ENCODE results near the gene SAMD7. TPM values are rescaled to one million over a fixed set of nuclear protein-coding genes. Genes with fewer than 3 reads are reported as not detected.

SAMD7 gene, protein sequence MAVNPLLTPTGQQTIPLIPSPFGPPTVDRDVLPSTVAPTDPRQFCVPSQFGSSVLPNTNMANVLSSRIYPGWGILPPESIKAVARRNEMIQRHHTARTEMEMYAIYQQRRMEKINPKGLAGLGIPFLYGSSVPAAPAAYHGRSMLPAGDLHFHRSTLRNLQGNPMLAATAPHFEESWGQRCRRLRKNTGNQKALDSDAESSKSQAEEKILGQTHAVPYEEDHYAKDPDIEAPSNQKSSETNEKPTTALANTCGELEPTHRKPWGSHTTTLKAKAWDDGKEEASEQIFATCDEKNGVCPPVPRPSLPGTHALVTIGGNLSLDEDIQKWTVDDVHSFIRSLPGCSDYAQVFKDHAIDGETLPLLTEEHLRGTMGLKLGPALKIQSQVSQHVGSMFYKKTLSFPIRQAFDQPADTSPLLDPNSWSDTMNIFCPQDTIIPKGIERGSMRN
- total RNA-seq: not detected in 2 replicates

DNA sequence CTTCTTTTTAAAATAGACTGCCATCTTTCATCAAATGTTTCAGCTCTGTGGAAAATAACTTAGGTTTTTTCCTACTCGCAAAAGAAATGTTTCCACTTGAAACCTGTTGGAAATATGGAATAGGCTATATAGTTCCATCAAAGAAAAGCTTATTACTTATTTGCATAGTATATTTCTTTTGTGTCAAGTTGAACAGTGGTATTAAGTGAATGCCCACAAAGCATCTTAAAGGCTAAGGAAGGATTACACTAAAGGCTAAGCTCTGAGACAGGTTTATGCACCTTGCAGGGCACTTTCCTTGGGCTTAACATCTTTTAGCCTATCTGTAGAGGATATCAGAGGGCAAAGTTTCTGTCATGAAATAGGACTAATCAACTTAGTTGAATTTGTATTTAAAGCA is at the start of gene SAMD7:
Gene SAMD7, plus strand, starts transcription at position 301 of the 400 bp plus-strand sequence. CDS start 7,927 bp downstream, outside the sequence.

GRCh38 chr3:169869484-169870220 is 41.7 kb upstream of the SAMD7 start, which contains the start of gene LRRC31:
Gene LRRC31 (minus strand): TSS chr3:169869935. CDS start chr3:169869807, 128 bp downstream.

GRCh38 chr3:169966428-169966950 is 55.1 kb downstream of the SAMD7 start, which contains the start of gene SEC62:
Gene SEC62 (plus strand): TSS chr3:169966807. CDS start chr3:169966823, 16 bp downstream.

Other genes starting within 250 kb of the SAMD7 start
- 36.8 and 86.5 TPM in 2 replicates for gene MECOM, start 247.9 kb upstream of the SAMD7 start, total RNA-seq
- gene TERC, start 146.5 kb upstream of the SAMD7 start, total RNA-seq: 16.6 and 129 TPM in 2 replicates
- 1.5 and 2.0 TPM in 2 replicates for gene ACTRT3, start 142.0 kb upstream of the SAMD7 start, total RNA-seq
- gene MYNN, start 138.2 kb upstream of the SAMD7 start, total RNA-seq: 18.8 and 24.2 TPM in 2 replicates
- not detected in 2 replicates for gene LRRIQ4, start 98.7 kb upstream of the SAMD7 start, total RNA-seq
- 0.16 and 1.3 TPM in 2 replicates for gene LRRC34, start 98.7 kb upstream of the SAMD7 start, total RNA-seq
- gene LRRC31, start 41.6 kb upstream of the SAMD7 start, total RNA-seq: not detected in 2 replicates
- 22.5 and 65.2 TPM in 2 replicates for gene SEC62, start 55.2 kb downstream of the SAMD7 start, total RNA-seq
- 4.8 and 13.3 TPM in 2 replicates for gene GPR160, start 126.4 kb downstream of the SAMD7 start, total RNA-seq